HG03469 (cell line): ENCODE measurements around the gene LHX4.

Source experiments
- ATAC-seq: cut with Tn5 transposase; IDR thresholded peaks from one replicate; pipeline ENCODE4 v1.9.1; 2021; ENCODE audit warnings: mild to moderate bottlenecking, moderate library complexity, moderate number of reproducible peaks; ENCODE audit not compliant: unreplicated experiment

LHX4 gene

DNA sequence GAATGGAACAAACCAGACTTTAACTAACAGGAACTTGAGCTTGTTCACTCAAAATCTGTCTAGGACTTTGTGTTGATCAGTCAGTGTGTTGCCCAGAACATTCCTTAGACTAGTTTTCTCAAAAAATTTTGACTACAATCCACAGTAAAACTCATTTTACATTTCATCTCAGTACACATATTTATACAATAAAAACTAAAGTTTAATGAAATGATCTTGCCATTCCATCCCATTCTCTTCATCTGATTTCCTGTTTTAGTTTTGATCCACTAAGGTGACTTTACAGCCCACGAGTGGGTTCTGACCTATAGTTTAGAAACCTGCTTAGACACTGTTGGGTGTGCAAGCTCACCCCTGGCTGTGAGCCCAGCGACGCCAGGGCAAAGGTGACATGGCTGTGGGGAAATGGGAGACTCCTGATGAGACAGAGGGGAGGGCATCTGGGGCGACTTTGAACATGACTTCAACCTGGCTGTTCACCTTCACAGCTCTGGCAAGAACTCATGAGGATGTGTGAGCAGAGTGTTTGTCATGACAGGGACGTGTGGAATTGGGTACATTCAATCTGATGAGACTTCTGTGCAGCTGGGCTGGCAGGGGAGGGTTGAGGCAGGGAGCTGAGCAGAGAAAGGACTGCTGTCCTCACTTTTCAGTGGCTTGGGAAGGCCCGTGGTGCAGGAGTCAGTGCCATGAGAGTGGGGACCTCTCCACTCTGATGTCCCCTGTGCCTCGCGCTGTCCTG is 40.6 kb downstream of the LHX4 start:
- no peak for ATAC-seq

DNA sequence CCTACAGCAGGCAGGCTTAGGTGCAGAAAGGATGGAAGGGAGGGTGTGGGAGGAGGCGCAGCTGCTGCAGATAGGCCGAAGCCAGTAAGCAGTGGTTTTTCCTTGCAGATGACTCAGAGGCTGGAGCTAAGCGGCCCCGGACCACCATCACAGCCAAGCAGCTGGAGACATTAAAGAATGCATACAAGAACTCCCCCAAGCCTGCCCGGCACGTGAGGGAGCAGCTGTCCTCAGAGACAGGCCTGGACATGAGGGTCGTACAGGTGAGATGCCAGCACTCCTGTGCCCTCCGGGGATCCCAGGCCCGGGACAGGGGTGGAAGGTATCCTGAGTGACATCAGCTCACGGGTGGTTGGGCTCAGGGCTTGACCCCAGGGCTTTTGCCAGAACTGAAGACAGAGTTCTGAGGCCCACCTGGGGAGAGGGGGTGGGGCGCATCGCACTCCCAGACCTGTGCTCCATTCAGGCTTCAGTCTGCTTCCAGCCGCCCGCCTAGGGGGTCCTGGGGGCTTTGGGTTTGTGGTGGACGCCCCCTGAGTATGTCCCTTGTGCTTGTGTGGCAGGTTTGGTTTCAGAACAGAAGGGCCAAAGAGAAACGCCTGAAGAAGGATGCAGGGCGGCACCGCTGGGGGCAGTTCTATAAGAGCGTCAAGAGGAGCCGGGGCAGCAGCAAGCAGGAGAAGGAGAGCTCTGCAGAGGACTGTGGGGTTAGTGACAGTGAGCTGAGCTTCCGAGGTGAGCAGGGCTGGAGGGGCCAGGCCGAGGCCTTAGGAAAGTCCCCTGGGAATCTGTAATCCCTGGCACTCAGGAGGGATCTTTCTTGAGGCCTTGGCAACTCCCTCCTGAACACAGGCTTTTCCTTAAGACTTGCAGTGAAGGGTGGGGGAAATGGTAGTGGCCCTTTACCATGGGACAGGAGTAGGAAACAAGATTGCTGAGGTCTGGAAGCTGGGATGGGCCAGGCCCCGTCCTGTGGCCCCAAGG is 41.5 kb downstream of the LHX4 start:
- ATAC-seq = no peak

GRCh38 chr1:180272395-180272794 is 42.3 kb downstream of the LHX4 start:
- no peak for ATAC-seq

GRCh38 chr1:180273066-180273465 is 43.0 kb downstream of the LHX4 start:
- no peak for ATAC-seq

DNA sequence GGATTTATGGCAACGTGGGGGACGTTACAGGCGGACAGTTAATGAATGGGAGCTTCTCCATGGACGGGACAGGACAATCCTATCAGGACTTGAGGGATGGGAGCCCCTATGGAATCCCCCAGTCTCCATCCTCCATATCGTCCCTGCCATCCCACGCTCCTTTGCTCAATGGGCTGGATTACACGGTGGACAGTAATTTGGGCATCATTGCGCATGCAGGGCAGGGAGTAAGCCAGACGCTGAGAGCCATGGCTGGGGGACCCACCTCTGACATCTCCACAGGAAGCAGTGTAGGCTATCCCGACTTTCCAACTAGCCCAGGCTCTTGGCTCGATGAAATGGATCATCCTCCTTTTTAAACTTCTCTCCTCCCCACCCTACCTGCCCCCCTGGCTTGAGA is 44.2 kb downstream of the LHX4 start:
- ATAC-seq = no peak

DNA sequence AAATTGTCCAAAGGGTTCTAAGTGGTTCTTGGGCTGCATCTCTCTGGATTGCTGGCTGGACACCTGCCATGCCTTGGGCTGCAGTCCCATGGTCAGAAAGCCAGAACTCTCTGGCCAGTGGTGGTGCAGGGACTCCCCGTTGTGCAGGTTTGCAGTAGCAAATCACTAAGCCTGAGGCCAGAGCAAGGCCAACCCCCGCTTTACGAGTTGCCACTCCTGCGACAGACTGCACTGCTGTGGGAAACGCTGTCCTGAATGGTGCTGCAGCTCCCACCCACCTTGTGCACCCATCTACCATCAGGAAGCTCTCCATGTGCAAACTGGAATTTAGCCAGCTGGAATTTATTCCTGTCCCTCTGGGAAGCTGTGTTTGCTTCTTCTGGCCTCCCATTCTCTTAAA is 45.7 kb downstream of the LHX4 start:
- ATAC-seq = no peak

DNA sequence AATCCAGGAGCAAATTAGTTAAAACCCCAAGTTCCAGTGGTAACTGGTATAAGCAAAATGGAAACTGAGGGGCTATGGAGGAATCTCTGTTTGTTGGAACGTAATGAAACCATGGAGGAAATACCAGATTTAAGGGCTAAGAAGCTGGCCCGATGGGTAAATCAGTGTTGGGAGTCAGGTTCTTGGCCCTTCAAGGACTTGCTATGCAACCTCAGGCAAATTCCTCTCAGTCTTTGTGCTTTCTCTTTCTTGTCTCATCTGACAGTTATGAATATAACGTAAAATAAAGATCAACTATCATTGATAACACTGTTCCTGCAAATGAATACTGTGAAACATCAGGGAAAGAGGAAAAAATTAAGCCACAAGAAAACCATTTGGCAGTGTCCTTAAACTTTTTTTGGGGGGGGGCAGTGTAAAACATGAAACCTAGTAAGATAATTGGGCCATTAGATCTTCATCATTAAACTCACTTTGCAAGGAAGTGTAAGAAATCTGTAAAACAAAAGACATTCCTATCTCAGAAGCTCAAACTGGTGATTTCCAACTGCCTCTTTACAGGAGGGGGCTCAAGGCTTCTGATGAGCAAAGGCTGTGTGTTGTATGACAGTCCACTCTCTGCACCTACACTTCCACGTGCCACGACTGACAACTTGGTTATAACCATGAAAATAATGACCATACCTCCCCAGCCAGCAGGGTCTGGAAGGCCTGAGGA is 47.6 kb downstream of the LHX4 start:
- no peak for ATAC-seq

GRCh38 chr1:180278194-180278515 is 48.1 kb downstream of the LHX4 start:
- ATAC-seq = no peak

DNA sequence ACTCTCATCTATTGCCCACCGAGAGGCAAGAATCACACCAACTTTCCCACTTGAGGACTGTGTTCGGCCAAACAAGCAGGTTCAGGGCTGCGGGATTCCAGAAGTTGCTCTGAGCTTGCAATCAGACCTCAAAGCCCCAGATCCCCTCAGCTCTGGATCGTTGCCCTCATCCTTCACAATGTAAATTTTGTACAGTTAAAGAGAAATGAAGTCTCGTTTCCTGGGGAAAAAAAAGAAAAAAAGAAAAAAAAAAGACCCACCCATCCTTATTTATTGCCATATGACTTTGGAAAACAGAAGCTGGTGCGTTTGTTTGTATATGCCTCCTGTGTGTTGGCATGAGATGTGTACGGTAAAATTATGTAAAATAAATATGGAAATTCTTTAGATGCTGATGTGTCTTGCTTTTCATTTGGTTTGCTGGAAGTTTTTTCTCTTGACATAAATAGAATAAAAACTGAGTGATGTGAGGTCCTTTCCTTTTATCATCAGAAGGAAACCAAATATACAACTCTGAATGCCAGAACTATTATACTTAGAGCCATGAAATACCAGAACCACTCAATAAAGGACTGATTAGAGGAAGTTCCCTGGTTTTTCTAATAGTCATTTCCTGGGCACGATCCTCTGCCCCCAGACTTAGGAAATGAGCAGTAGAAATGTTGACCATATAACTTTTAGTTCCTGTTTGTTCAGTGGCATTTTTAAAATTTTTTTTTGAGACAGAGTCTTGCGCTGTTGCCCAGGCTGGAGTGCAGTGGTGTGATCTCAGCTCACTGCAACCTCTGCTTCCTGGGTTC is 48.7 kb downstream of the LHX4 start:
- ATAC-seq = no peak

DNA sequence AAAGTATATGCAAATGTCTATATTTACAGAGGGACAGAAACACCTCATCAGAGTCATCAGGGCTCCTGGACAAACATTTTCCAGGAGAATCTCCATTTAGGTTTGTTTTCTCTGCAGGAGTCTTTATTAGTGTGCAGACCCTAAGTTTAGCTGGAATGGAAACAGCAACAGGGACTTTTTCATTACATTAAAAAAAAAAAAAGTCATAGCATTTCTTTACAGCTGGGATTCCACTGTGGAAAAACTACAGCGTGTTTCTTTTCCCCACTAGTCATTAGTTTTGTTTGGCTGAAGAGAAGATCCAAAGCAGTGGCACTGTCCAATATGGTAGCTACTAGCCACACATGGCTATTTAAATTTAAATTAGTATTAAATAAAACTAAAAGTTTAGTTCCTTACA is 49.6 kb downstream of the LHX4 start:
- no peak for ATAC-seq

- no peak for ATAC-seq
These were observed 50.6 kb downstream of the LHX4 start for GRCh38 chr1:180280617-180281016.

DNA sequence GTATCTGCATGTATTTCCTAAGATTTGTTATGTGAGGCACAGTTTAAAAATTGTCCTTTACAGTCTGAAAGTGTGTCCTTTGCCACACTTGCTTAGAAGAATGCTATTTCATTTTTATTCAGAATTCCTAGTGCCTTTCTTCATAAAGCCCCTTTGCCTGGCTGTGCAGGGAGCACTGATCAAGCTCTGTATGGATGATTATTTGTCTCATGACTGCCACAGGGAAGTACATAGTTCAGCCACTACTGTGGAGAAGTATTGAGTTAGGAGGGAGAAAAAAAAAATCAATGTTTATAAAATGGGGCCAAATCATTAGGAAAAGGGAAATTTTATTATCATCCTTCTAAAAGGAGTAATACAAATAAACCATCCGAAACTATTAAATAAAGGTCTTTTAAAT is 51.4 kb downstream of the LHX4 start:
- ATAC-seq = no peak

DNA sequence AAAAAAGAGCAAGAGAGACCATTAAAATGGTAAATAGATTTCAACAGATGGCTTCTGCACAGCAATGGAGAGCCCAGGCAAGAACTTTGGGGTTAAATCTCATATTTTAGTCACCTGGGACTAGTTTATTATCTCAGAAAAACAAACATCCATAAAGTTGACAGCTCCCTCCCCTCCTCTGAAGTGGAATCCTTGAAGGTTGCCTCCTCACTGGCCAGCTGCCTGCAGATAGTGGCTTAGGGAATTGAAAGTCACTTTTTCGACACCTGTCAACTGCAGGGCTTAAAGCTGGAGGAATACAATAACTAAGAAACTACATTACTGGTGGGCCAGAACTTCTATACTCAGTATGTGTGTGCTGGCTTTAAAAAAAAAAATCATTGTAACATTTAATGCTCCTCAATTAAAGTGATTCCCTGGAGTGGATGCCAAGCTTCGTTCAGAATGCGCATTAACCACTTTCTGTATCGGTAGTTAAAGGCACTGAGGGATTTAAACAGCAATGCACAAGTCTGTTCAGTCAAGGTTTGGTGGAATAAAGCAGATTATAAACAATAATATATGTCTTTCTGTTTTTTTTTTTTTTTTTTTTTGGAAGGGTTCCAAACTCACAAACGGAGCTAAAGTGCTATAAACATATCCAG is 52.5 kb downstream of the LHX4 start:
- ATAC-seq = no peak

GRCh38 chr1:180283098-180283497 is 53.0 kb downstream of the LHX4 start:
- no peak for ATAC-seq

GRCh38 chr1:180286417-180286816 is 56.4 kb downstream of the LHX4 start:
- ATAC-seq = no peak

GRCh38 chr1:180287988-180288705 is 58.1 kb downstream of the LHX4 start:
- ATAC-seq = no peak

DNA sequence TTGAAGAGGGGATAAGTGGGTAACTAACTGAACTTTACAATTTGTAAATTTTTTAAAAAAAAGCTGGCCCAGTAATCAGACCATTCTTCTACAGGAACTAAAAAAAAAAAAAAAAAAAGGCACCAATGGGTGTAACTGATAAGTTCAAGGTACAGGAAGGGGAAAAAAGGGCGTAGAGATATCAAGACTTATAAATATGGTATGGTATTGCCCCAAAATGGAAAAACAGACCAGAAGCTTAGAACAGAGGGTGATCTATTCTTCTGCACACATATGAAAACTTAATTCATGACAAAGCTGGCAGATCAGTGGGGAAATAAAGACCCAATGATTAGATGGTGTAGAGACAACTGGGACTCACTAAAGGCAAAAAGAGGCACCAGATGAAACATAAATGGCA is 58.9 kb downstream of the LHX4 start:
- no peak for ATAC-seq

GRCh38 chr1:180290265-180291001 is 60.4 kb downstream of the LHX4 start:
- no peak for ATAC-seq

- ATAC-seq = no peak
These were observed 60.9 kb downstream of the LHX4 start for GRCh38 chr1:180291004-180291403.
